BJ (cell line): ENCODE measurements around the gene BOD1L2. TPM values are rescaled to one million over a fixed set of nuclear protein-coding genes. Genes with fewer than 3 reads are reported as not detected.

ENCODE experiments used
- CTCF ChIA-PET: fragments of 350-600 bp; formaldehyde crosslinking; extraction: SDS; loops from one replicate; lab custom pipeline; 2021; ENCODE audit warnings: antibody characterized with exemption, inconsistent platforms; lab: Yijun Ruan, JAX
- POLR2A ChIA-PET: fragments of 300-600 bp; sonication (Branson Sonifier 250); formaldehyde crosslinking; extraction: SDS; loops from one replicate; lab custom pipeline; 2021; ENCODE audit warnings: antibody characterized with exemption; lab: Charles Lee
- DNase-seq: peaks from one replicate; pipeline ENCODE4 v3.0.0-alpha.2; 2011; ENCODE audit warnings: low read depth
- H3K27me3 ChIP-seq: 2 replicates; pipeline ENCODE4 v1.6.0; 2011; ENCODE audit warnings: low read length; ENCODE audit not compliant: control insufficient read depth, insufficient read depth
- H3K36me3 ChIP-seq: 2 replicates; pipeline ENCODE4 v1.5.1; 2011; ENCODE audit warnings: low read length; ENCODE audit not compliant: control insufficient read depth, insufficient read depth
- H3K4me3 ChIP-seq: 2 replicates; pipeline ENCODE4 v1.5.1; 2011; ENCODE audit warnings: low read depth, mild to moderate bottlenecking, control low read depth, low read length
- CTCF ChIP-seq: IDR thresholded peaks from 2 replicates; pipeline ENCODE4 v1.5.1; 2011; ENCODE audit warnings: low read depth, mild to moderate bottlenecking, control low read depth, inconsistent platforms, low read length, moderate library complexity; ENCODE audit not compliant: insufficient read depth
- polyA plus RNA-seq: library from polyadenylated mRNA; depleted of rRNA; stranded (reverse); fragments of >200 nt; gene quantifications from 2 replicates; pipeline ENCODE4 v1.2.3, GENCODE V29; 2011

Gene BOD1L2
- polyA plus RNA-seq, 1 experiment, result not detected

DNA sequence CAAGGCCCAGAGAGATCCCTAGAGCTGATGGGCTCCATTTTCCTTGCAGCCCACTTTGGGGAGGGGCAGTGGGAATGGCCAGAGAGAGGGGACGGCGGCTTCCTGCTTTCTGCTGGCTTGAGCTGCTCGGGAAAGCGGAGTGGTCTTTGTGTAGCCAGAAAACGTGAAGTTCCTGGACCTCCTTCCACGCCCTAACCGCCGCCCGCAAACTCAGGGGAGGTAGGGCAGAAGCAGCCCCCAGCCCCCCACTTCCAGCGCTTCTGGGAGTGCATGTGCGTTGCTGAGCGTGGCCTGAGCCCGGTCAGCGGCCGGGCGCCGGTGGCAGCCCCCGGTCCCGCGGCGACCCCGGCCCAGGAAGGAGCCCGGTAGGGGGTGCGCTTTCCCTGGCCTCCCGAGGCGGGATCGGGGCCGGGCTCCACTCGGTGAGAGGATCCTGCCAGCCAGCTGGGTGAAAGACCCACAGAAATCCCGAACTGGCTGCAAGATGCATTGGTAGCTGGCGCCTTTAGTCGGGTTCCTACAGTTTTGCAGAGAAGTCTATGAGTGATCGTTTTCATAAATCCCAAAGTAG lies 25.3 kb upstream of the BOD1L2 start:
- Histone ChIP-seq H3K4me3 (no peak overlapping the region), H3K27me3 (peaks cover 7% of the 10 kb centered on the region), H3K36me3 (no peaks in the 10 kb centered on the region)
- POLR2A ChIA-PET, result no interaction called here
- no peak for DNase-seq
- CTCF ChIA-PET, result no interaction called here
- no peak for TF ChIP-seq CTCF

GRCh38 chr18:57122936-57123510 lies 23.9 kb upstream of the BOD1L2 start:
- no peak for DNase-seq
- Histone ChIP-seq H3K27me3 (peaks cover 7% of the 10 kb centered on the region), H3K36me3 (no peaks in the 10 kb centered on the region), H3K4me3 (no peak overlapping the region)
- CTCF ChIA-PET, result no interaction called here
- TF ChIP-seq CTCF, result no peak
- POLR2A ChIA-PET, result no interaction called here

GRCh38 chr18:57125627-57126026 lies 21.3 kb upstream of the BOD1L2 start:
- Histone ChIP-seq H3K4me3 (no peak overlapping the region), H3K27me3 (peaks cover 7% of the 10 kb centered on the region), H3K36me3 (no peaks in the 10 kb centered on the region)
- no peak for TF ChIP-seq CTCF
- no peak for DNase-seq
- POLR2A ChIA-PET, result no interaction called here
- CTCF ChIA-PET, result interaction anchor here (1.3 kb wide), 1 partner anchor 9 kb away, joined by 3 read pairs; no protein-coding TSS in a partner anchor

GRCh38 chr18:57128220-57128932 lies 18.5 kb upstream of the BOD1L2 start:
- DNase-seq, result no peak
- no peaks in the 10 kb centered on the region for H3K27me3 ChIP-seq
- POLR2A ChIA-PET, result no interaction called here
- H3K4me3 ChIP-seq, result no peak overlapping the region
- CTCF ChIA-PET, result interaction anchor here (0.9 kb wide), 1 partner anchor 20 kb away, joined by 3 read pairs; no protein-coding TSS in a partner anchor
- no peak for TF ChIP-seq CTCF
- no peaks in the 10 kb centered on the region for H3K36me3 ChIP-seq

GRCh38 chr18:57131101-57131500 lies 15.8 kb upstream of the BOD1L2 start:
- ChIA-PET CTCF (no interaction called here), POLR2A (no interaction called here)
- no peak for TF ChIP-seq CTCF
- Histone ChIP-seq H3K36me3 (no peaks in the 10 kb centered on the region), H3K4me3 (no peak overlapping the region), H3K27me3 (no peaks in the 10 kb centered on the region)
- DNase-seq, result no peak
